Activated CD4-positive, alpha-beta T cell treated with anti-CD3 and anti-CD28 coated beads, Interleukin-2, amount 10 ng/mL, durations not matched to agents 24 days and 14 days (primary cell): ENCODE results near the gene PBX3. TPM values are rescaled to one million over a fixed set of nuclear protein-coding genes. Genes with fewer than 3 reads are reported as not detected.

Experiments
- DNase-seq: peaks from one replicate; pipeline ENCODE4 v3.0.0; 2022
- H3K27ac Mint-ChIP-seq: one replicate; pipeline ENCODE4 v1.8.0; 2022; ENCODE audit warnings: mild to moderate bottlenecking, mixed read lengths
- H3K27me3 Mint-ChIP-seq: one replicate; pipeline ENCODE4 v1.8.0; 2022; ENCODE audit warnings: mixed read lengths
- H3K36me3 Mint-ChIP-seq: one replicate; pipeline ENCODE4 v1.8.0; 2022; ENCODE audit warnings: low read depth, mild to moderate bottlenecking, mixed read lengths
- H3K4me1 Mint-ChIP-seq: one replicate; pipeline ENCODE4 v1.8.0; 2021; ENCODE audit warnings: mixed read lengths
- H3K4me3 Mint-ChIP-seq: one replicate; pipeline ENCODE4 v1.8.0; 2022; ENCODE audit warnings: mild to moderate bottlenecking, moderate library complexity, mixed read lengths
- H3K9me3 Mint-ChIP-seq: one replicate; pipeline ENCODE4 v1.8.0; 2021; ENCODE audit warnings: mixed read lengths
- intact Hi-C: fragments of 100-400 bp; cut with micrococcal nuclease; formaldehyde crosslinking; loops from one replicate; pipeline ENCODE4 v1.15.1; 2023
- total RNA-seq: library from RNA; stranded (reverse); gene quantifications from 2 replicates; pipeline ENCODE4 v1.2.3, GENCODE V29; 2022

PBX3 gene
- total RNA-seq, 1 donor from 2014 or later = 27.7 TPM

- peaks cover 7% of the 10 kb centered on the region for H3K4me1 Mint-ChIP-seq
- peaks cover 2% of the 10 kb centered on the region for H3K27me3 Mint-ChIP-seq
- intact Hi-C loops = loop anchor here (10.0 kb wide), 1 partner anchor 327 kb away; no protein-coding TSS in a partner anchor
- DNase-seq = no peak
- H3K4me3 Mint-ChIP-seq = no peak overlapping the region
- H3K9me3 Mint-ChIP-seq = no peaks in the 10 kb centered on the region
- H3K36me3 Mint-ChIP-seq = no peaks in the 10 kb centered on the region
- H3K27ac Mint-ChIP-seq = no peak overlapping the region
Measured at GRCh38 chr9:125851979-125852378, 104.8 kb downstream of the PBX3 start.

GRCh38 chr9:125852386-125852785 is 105.2 kb downstream of the PBX3 start:
- H3K4me1 Mint-ChIP-seq = peaks cover 7% of the 10 kb centered on the region
- H3K9me3 Mint-ChIP-seq = no peaks in the 10 kb centered on the region
- no peaks in the 10 kb centered on the region for H3K36me3 Mint-ChIP-seq
- H3K4me3 Mint-ChIP-seq = no peak overlapping the region
- intact Hi-C loops = loop anchor here (10.0 kb wide), 1 partner anchor 328 kb away; no protein-coding TSS in a partner anchor
- no peak for DNase-seq
- no peak overlapping the region for H3K27ac Mint-ChIP-seq
- H3K27me3 Mint-ChIP-seq = peaks cover 2% of the 10 kb centered on the region

- Mint-ChIP-seq H3K36me3 (no peaks in the 10 kb centered on the region), H3K9me3 (no peaks in the 10 kb centered on the region), H3K27me3 (no peaks in the 10 kb centered on the region), H3K4me1 (peaks cover 7% of the 10 kb centered on the region), H3K4me3 (no peak overlapping the region), H3K27ac (peak overlapping the region; percentile 64)
- intact Hi-C loops = loop anchor here (10.0 kb wide), 1 partner anchor 330 kb away; no protein-coding TSS in a partner anchor
- no peak for DNase-seq
Measured at GRCh38 chr9:125854553-125855275, 107.5 kb downstream of the PBX3 start.

GRCh38 chr9:125856331-125856730 is 109.2 kb downstream of the PBX3 start:
- H3K36me3 Mint-ChIP-seq = no peaks in the 10 kb centered on the region
- H3K27ac Mint-ChIP-seq = no peak overlapping the region
- intact Hi-C loops = loop anchor here (10.0 kb wide), 1 partner anchor 332 kb away; no protein-coding TSS in a partner anchor

GRCh38 chr9:125861405-125862058 is 114.4 kb downstream of the PBX3 start:
- Mint-ChIP-seq H3K36me3 (no peaks in the 10 kb centered on the region), H3K27ac (no peak overlapping the region), H3K27me3 (no peaks in the 10 kb centered on the region), H3K4me3 (no peak overlapping the region), H3K4me1 (peaks cover 3% of the 10 kb centered on the region), H3K9me3 (no peaks in the 10 kb centered on the region)
- DNase-seq = no peak
- intact Hi-C loops = no loop called here

More at GRCh38 chr9:125856331-125856730, 109.2 kb downstream of the PBX3 start:
- DNase-seq = no peak
- H3K4me1 Mint-ChIP-seq = peaks cover 7% of the 10 kb centered on the region
- H3K27me3 Mint-ChIP-seq = no peaks in the 10 kb centered on the region
- H3K9me3 Mint-ChIP-seq = no peaks in the 10 kb centered on the region
- no peak overlapping the region for H3K4me3 Mint-ChIP-seq

- Mint-ChIP-seq H3K4me3 (no peak overlapping the region), H3K4me1 (peaks cover 3% of the 10 kb centered on the region), H3K27me3 (no peaks in the 10 kb centered on the region), H3K27ac (no peak overlapping the region), H3K9me3 (no peaks in the 10 kb centered on the region), H3K36me3 (no peaks in the 10 kb centered on the region)
- intact Hi-C loops = no loop called here
- DNase-seq = no peak
Measured at GRCh38 chr9:125863923-125864322, 116.8 kb downstream of the PBX3 start.

GRCh38 chr9:125867751-125868415 is 120.7 kb downstream of the PBX3 start:
- intact Hi-C loops = no loop called here
- H3K4me3 Mint-ChIP-seq = no peak overlapping the region

GRCh38 chr9:125878164-125878631 is 131.0 kb downstream of the PBX3 start:
- intact Hi-C loops = no loop called here
- no peak overlapping the region for H3K4me3 Mint-ChIP-seq
- no peaks in the 10 kb centered on the region for H3K36me3 Mint-ChIP-seq
- no peak for DNase-seq
- H3K27me3 Mint-ChIP-seq = peaks cover 6% of the 10 kb centered on the region
- no peaks in the 10 kb centered on the region for H3K9me3 Mint-ChIP-seq
- H3K27ac Mint-ChIP-seq = no peak overlapping the region
- no peaks in the 10 kb centered on the region for H3K4me1 Mint-ChIP-seq

More at GRCh38 chr9:125867751-125868415, 120.7 kb downstream of the PBX3 start:
- no peaks in the 10 kb centered on the region for H3K4me1 Mint-ChIP-seq
- no peaks in the 10 kb centered on the region for H3K27me3 Mint-ChIP-seq
- no peaks in the 10 kb centered on the region for H3K36me3 Mint-ChIP-seq
- DNase-seq = no peak
- H3K9me3 Mint-ChIP-seq = no peaks in the 10 kb centered on the region
- H3K27ac Mint-ChIP-seq = no peak overlapping the region

GRCh38 chr9:125881042-125881441 is 133.9 kb downstream of the PBX3 start:
- Mint-ChIP-seq H3K4me1 (no peaks in the 10 kb centered on the region), H3K4me3 (no peak overlapping the region), H3K27ac (no peak overlapping the region), H3K27me3 (peaks cover 16% of the 10 kb centered on the region), H3K9me3 (no peaks in the 10 kb centered on the region), H3K36me3 (no peaks in the 10 kb centered on the region)
- no peak for DNase-seq
- intact Hi-C loops = no loop called here

- no peak for DNase-seq
- no peak overlapping the region for H3K27ac Mint-ChIP-seq
- H3K27me3 Mint-ChIP-seq = peaks cover 30% of the 10 kb centered on the region
- H3K9me3 Mint-ChIP-seq = no peaks in the 10 kb centered on the region
- intact Hi-C loops = no loop called here
- H3K4me3 Mint-ChIP-seq = no peak overlapping the region
- H3K4me1 Mint-ChIP-seq = no peaks in the 10 kb centered on the region
- H3K36me3 Mint-ChIP-seq = no peaks in the 10 kb centered on the region
Measured at GRCh38 chr9:125883565-125884217, 136.5 kb downstream of the PBX3 start.

GRCh38 chr9:125884218-125884595 is 137.0 kb downstream of the PBX3 start:
- no peak overlapping the region for H3K27ac Mint-ChIP-seq
- DNase-seq = no peak
- intact Hi-C loops = no loop called here
- H3K4me3 Mint-ChIP-seq = no peak overlapping the region
- H3K4me1 Mint-ChIP-seq = peaks cover 2% of the 10 kb centered on the region
- H3K9me3 Mint-ChIP-seq = no peaks in the 10 kb centered on the region
- H3K27me3 Mint-ChIP-seq = peaks cover 35% of the 10 kb centered on the region
- H3K36me3 Mint-ChIP-seq = no peaks in the 10 kb centered on the region

- Mint-ChIP-seq H3K27me3 (peaks cover 45% of the 10 kb centered on the region), H3K4me3 (no peak overlapping the region)
- intact Hi-C loops = no loop called here
Measured at GRCh38 chr9:125885405-125886034, 138.3 kb downstream of the PBX3 start.

GRCh38 chr9:125886365-125886764 is 139.2 kb downstream of the PBX3 start:
- peaks cover 49% of the 10 kb centered on the region for H3K27me3 Mint-ChIP-seq
- intact Hi-C loops = no loop called here
- H3K27ac Mint-ChIP-seq = no peak overlapping the region
- DNase-seq = no peak
- H3K4me1 Mint-ChIP-seq = peaks cover 5% of the 10 kb centered on the region
- no peaks in the 10 kb centered on the region for H3K36me3 Mint-ChIP-seq
- no peaks in the 10 kb centered on the region for H3K9me3 Mint-ChIP-seq
- no peak overlapping the region for H3K4me3 Mint-ChIP-seq

More at GRCh38 chr9:125885405-125886034, 138.3 kb downstream of the PBX3 start:
- DNase-seq = no peak
- H3K27ac Mint-ChIP-seq = no peak overlapping the region
- H3K4me1 Mint-ChIP-seq = peaks cover 5% of the 10 kb centered on the region
- H3K36me3 Mint-ChIP-seq = no peaks in the 10 kb centered on the region
- no peaks in the 10 kb centered on the region for H3K9me3 Mint-ChIP-seq
